ENCODE data around the gene STAMBPL1. TPM values are rescaled to one million over a fixed set of nuclear protein-coding genes. Genes with fewer than 3 reads are reported as not detected.
A peak's percentile ranks its signal among the peaks of the same experiment; 100 is the strongest.

Gene STAMBPL1
- total and polyA plus RNA-seq, 2 experiments from 2014 or later, result 7.9 to 36.0 TPM

GRCh38 chr10:88850712-88851111, 29.3 kb upstream of the STAMBPL1 start:
- H3K27me3 ChIP-seq, result no peaks in the 10 kb centered on the region
- TF ChIP-seq CTCF (IDR thresholded peaks at IDR 0.05; ENCODE audit: low read depth, low read length), result no peak
- no peak overlapping the region for H3K27ac ChIP-seq
- DNase-seq (ENCODE audit: low read depth in 1 of 2, low spot score in 1 of 2), result no peak
- H3K36me3 ChIP-seq, result no peaks in the 10 kb centered on the region
- no peaks in the 10 kb centered on the region for H3K9me3 ChIP-seq (ENCODE audit: low read depth)
- no peak overlapping the region for H3K4me3 ChIP-seq
- no peaks in the 10 kb centered on the region for H3K4me1 ChIP-seq (ENCODE audit: low read depth)

- no peak within 1 kb of the TSS for H3K27ac ChIP-seq
- no peaks in the 10 kb centered on the region for H3K27me3 ChIP-seq
- no peak for TF ChIP-seq CTCF (IDR thresholded peaks at IDR 0.05; ENCODE audit: low read depth, low read length)
- H3K9me3 ChIP-seq (ENCODE audit: low read depth), result no peaks in the 10 kb centered on the region
- H3K4me1 ChIP-seq (ENCODE audit: low read depth), result no peaks in the 10 kb centered on the region
- peak in 1 of 2 donors; percentile 89 for DNase-seq (ENCODE audit: low read depth in 1 of 2, low spot score in 1 of 2)
- H3K36me3 ChIP-seq, result no peaks in the 10 kb centered on the region
- H3K4me3 ChIP-seq, result no peak within 1 kb of the TSS
These were observed 28.3 kb upstream of the STAMBPL1 start, which contains the start of gene ANKRD22 for GRCh38 chr10:88851706-88852105. Gene ANKRD22 (minus strand): TSS chr10:88851844. CDS start chr10:88851607, 237 bp downstream.

GRCh38 chr10:88852327-88852726, 27.7 kb upstream of the STAMBPL1 start:
- TF ChIP-seq CTCF (IDR thresholded peaks at IDR 0.05; ENCODE audit: low read depth, low read length), result no peak
- no peak overlapping the region for H3K4me3 ChIP-seq
- no peaks in the 10 kb centered on the region for H3K36me3 ChIP-seq
- no peak overlapping the region for H3K27ac ChIP-seq
- H3K9me3 ChIP-seq (ENCODE audit: low read depth), result no peaks in the 10 kb centered on the region
- H3K4me1 ChIP-seq (ENCODE audit: low read depth), result no peaks in the 10 kb centered on the region
- no peak for DNase-seq (ENCODE audit: low read depth in 1 of 2, low spot score in 1 of 2)
- H3K27me3 ChIP-seq, result no peaks in the 10 kb centered on the region

DNA sequence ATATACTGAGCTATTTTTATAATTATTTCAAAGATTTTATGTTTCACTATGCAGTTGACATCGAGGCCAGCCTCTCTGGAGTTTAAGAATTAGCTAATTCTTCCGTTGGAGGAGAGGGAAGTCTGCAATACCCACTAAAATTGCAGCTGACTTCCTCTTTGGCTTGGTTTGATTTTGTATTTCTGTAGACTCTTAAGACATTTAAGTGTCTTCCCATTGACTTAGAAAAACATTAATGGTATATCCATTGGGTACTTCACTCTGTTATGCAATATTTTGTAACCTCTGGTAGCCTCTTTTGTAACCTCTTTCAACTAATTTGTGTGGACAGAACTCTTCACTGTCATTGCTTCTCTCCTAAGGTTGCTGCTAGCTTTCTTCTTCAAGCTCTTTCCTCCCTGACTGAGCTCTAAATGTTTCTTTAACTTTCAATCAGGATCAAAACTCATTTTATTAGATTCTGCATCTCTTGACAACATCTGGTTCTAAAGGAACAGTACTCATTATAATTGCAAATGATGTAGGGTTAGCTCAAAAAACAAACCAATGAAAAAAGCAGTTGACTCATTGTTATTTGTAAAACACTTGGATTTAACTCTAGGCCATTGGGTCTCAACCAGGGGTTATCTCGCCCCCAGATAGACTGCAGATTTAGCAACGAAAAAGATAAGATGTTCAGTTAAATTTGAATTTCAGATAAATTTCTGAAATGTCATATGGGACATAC, 26.7 kb upstream of the STAMBPL1 start:
- no peaks in the 10 kb centered on the region for H3K4me1 ChIP-seq (ENCODE audit: low read depth)
- TF ChIP-seq CTCF (IDR thresholded peaks at IDR 0.05; ENCODE audit: low read depth, low read length), result no peak
- no peaks in the 10 kb centered on the region for H3K9me3 ChIP-seq (ENCODE audit: low read depth)

GRCh38 chr10:88854684-88855083, 25.4 kb upstream of the STAMBPL1 start:
- H3K27me3 ChIP-seq, result no peaks in the 10 kb centered on the region
- no peaks in the 10 kb centered on the region for H3K36me3 ChIP-seq
- TF ChIP-seq CTCF (IDR thresholded peaks at IDR 0.05; ENCODE audit: low read depth, low read length), result no peak
- H3K9me3 ChIP-seq (ENCODE audit: low read depth), result no peaks in the 10 kb centered on the region
- H3K27ac ChIP-seq, result no peak overlapping the region
- no peak for DNase-seq (ENCODE audit: low read depth in 1 of 2, low spot score in 1 of 2)
- no peak overlapping the region for H3K4me3 ChIP-seq
- H3K4me1 ChIP-seq (ENCODE audit: low read depth), result no peaks in the 10 kb centered on the region

More for the DNA sequence above, 26.7 kb upstream of the STAMBPL1 start:
- H3K27ac ChIP-seq, result no peak overlapping the region
- DNase-seq (ENCODE audit: low read depth in 1 of 2, low spot score in 1 of 2), result no peak
- H3K27me3 ChIP-seq, result no peaks in the 10 kb centered on the region
- H3K36me3 ChIP-seq, result no peaks in the 10 kb centered on the region
- H3K4me3 ChIP-seq, result no peak overlapping the region
